PC-9 (cell line): Measurements from ENCODE around the gene BANF2.

Experiments
- CTCF ChIP-seq: fragments of 200-600 bp; sonication (generic); conservative IDR thresholded peaks from 2 replicates; pipeline ENCODE4 v1.6.1; 2017; ENCODE audit warnings: mixed run types, antibody characterized with exemption, mild to moderate bottlenecking, moderate library complexity
- EZH2 ChIP-seq: fragments of 200-600 bp; sonication (generic); IDR thresholded peaks from 2 replicates; pipeline ENCODE4 v1.8.0; 2017; ENCODE audit warnings: antibody characterized with exemption, low read depth

- TF ChIP-seq CTCF: no peak
- no peak for TF ChIP-seq EZH2
Measured at GRCh38 chr20:17725094-17725835, 25.5 kb downstream of the BANF2 start.
